Activated T-helper 1 cell treated with anti-CD3 and anti-CD28 coated beads, Interleukin-12 subunit alpha, Interleukin-12 subunit beta, Interleukin-2, Interleukin-4 antibody, amounts not matched to agents 30 ng/mL and 10 ng/mL and 1 ng/mL, durations not matched to agents 14 hours and 24 hours and 36 hours (primary cell): Measurements from ENCODE around the gene MAGOH. TPM values are rescaled to one million over a fixed set of nuclear protein-coding genes. Genes with fewer than 3 reads are reported as not detected.
"Not testable (repeated sequence)": the region's sequence is repeated elsewhere in the genome, so short reads cannot be mapped to it uniquely, and the experiment has no call there.

ENCODE experiments used
- DNase-seq: peaks from one replicate; pipeline ENCODE4 v3.0.0; 2021; ENCODE audit warnings: low spot score
- H3K27ac Mint-ChIP-seq: one replicate; pipeline ENCODE4 v1.8.0; 2021; ENCODE audit warnings: mild to moderate bottlenecking, mixed read lengths
- H3K27me3 Mint-ChIP-seq: one replicate; pipeline ENCODE4 v1.8.0; 2022; ENCODE audit warnings: mild to moderate bottlenecking, moderate library complexity, mixed read lengths; ENCODE audit not compliant: insufficient read depth
- H3K36me3 Mint-ChIP-seq: one replicate; pipeline ENCODE4 v1.8.0; 2021; ENCODE audit warnings: low read depth, mixed read lengths
- H3K4me1 Mint-ChIP-seq: one replicate; pipeline ENCODE4 v1.8.0; 2021; ENCODE audit warnings: low read depth, mixed read lengths
- H3K4me3 Mint-ChIP-seq: one replicate; pipeline ENCODE4 v1.8.0; 2021; ENCODE audit warnings: mild to moderate bottlenecking, moderate library complexity, mixed read lengths
- H3K9me3 Mint-ChIP-seq: one replicate; pipeline ENCODE4 v1.8.0; 2021; ENCODE audit warnings: mixed read lengths
- intact Hi-C: fragments of 100-400 bp; cut with micrococcal nuclease; formaldehyde crosslinking; loops from one replicate; pipeline ENCODE4 v1.15.1; 2024
- total RNA-seq: library from RNA; stranded (reverse); gene quantifications from 2 replicates; pipeline ENCODE4 v1.2.3, GENCODE V29; 2022

MAGOH gene
- total RNA-seq, 1 donor from 2014 or later = 104 TPM

DNA sequence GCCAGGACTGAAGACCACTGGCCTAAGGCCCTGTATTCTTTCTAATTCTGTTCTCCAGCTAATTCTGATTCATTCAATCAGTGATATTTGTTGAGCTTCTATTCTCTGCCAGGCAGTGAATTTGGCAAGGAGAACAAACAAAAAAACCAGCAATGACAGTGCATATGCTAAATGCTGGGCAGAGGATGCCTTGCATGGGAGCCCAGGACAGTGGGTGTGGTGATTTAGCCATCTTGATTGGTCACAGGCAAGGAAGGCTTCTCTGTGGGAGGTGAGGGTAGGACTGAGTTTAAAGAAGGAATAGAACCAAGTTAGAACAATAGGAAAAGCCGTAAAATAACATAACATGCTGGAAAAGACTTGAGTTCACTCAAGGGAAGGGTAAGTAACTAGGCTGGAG lies 50.9 kb downstream of the MAGOH start:
- H3K4me1 Mint-ChIP-seq = no peaks in the 10 kb centered on the region
- no peak overlapping the region for H3K4me3 Mint-ChIP-seq
- no peaks in the 10 kb centered on the region for H3K9me3 Mint-ChIP-seq
- intact Hi-C loops = loop anchor here (10.0 kb wide), 1 partner anchor 123 kb away; the partner anchor contains the start of gene PODN
- H3K36me3 Mint-ChIP-seq = no peaks in the 10 kb centered on the region
- DNase-seq = no peak
- peaks cover 6% of the 10 kb centered on the region for H3K27me3 Mint-ChIP-seq
- H3K27ac Mint-ChIP-seq = no peak overlapping the region

- Mint-ChIP-seq H3K36me3 (no peaks in the 10 kb centered on the region), H3K9me3 (no peaks in the 10 kb centered on the region), H3K27ac (no peak overlapping the region), H3K4me3 (no peak overlapping the region), H3K27me3 (peaks cover 6% of the 10 kb centered on the region), H3K4me1 (no peaks in the 10 kb centered on the region)
- no peak for DNase-seq
- intact Hi-C loops = loop anchor here (10.0 kb wide), 1 partner anchor 122 kb away; the partner anchor contains the start of gene PODN
These were observed 51.8 kb downstream of the MAGOH start for GRCh38 chr1:53186533-53186932.

DNA sequence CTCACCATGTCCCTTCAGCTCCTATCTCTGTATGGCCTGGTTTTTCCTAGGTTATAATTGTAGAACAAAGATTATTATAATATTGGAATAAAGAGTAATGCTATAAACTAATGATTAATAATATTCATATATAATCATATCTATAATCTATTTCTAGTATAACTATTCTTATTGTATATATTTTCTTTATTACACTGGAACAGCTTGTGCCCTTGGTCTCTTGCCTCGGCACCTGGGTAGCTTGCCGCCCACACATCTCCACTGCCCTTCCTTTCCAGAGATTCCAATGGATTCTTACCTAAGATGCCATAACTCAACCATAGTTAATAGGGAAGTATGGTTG lies 52.4 kb downstream of the MAGOH start:
- H3K27me3 Mint-ChIP-seq, H3K27ac Mint-ChIP-seq, H3K4me3 Mint-ChIP-seq, DNase-seq, H3K9me3 Mint-ChIP-seq, H3K36me3 Mint-ChIP-seq, H3K4me1 Mint-ChIP-seq: not testable (repeated sequence)
- intact Hi-C loops = loop anchor here (10.0 kb wide), 1 partner anchor 121 kb away; the partner anchor contains the start of gene PODN

DNA sequence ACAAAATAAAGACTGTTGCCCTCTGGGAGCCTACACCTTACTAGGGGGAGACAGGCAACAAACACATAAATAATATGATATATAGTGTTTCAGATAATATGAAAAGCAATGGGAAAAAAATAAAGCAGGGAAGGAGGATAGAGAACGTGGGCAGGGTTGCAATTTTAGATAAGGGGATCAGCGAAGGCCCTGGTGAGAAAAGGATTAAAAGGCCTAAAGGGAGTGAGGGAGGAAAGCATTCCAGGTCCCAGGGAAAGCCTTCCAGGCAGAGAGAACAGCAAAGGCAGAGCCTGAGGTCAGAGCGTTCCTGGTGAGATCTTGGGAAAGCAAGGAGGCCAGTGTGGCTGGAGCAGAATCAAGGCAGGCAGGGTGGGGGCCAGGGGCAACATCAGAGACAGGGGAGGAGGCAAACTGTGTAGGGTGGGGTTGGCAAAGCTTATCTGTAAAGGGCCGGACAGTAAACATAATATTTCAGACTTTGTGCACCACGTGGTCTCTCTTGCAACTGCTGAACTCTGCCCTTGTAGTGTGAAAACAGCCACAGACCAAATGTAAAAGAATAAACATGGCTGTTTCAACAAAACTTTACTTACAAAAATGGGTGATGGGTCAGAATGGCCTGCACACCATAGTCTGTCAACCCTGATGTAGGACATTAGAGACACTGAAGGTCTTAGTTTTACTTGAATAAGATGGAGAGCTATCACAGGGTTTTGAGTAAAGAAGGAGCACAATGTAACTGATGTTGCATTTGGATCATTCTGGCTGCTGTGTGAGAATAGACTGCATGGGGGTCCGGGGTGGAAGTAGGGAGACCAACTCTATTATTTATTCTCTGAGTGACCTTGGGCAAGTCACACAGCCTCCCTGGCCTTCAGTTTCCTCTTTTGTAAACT lies 55.0 kb downstream of the MAGOH start:
- DNase-seq = no peak
- no peaks in the 10 kb centered on the region for H3K36me3 Mint-ChIP-seq
- H3K4me1 Mint-ChIP-seq = no peaks in the 10 kb centered on the region
- no peaks in the 10 kb centered on the region for H3K9me3 Mint-ChIP-seq
- H3K27ac Mint-ChIP-seq = no peak overlapping the region
- intact Hi-C loops = loop anchor here (5.0 to 10.0 kb wide), 2 partner anchors 119 to 261 kb away; partner anchors contain the start of genes ECHDC2 and PODN
- no peak overlapping the region for H3K4me3 Mint-ChIP-seq
- peaks cover 10% of the 10 kb centered on the region for H3K27me3 Mint-ChIP-seq

DNA sequence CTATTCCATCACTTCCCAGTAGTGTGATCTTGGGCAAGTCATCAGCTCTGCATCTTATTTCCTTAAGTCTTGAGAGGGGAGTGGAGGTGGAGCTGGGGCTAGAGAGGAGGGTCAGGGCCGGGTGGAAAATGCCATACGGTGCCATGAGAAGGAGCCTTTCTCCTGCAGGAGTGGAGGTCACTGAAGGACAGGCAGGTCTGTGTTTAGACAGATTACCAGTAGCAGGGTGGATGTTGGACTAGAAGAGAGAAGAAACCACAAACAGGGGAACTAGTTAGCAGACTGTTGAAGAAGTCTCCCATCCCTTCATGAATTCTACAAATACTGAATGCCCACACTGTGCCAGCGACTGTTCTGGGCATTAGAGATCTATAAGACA lies 55.6 kb downstream of the MAGOH start:
- peaks cover 12% of the 10 kb centered on the region for H3K27me3 Mint-ChIP-seq
- DNase-seq = no peak
- H3K4me3 Mint-ChIP-seq = no peak overlapping the region
- H3K9me3 Mint-ChIP-seq = no peaks in the 10 kb centered on the region
- intact Hi-C loops = loop anchor here (1.0 to 10.0 kb wide), 4 partner anchors 118 to 481 kb away; partner anchors contain the start of genes ECHDC2 and PODN
- no peaks in the 10 kb centered on the region for H3K4me1 Mint-ChIP-seq
- H3K36me3 Mint-ChIP-seq = no peaks in the 10 kb centered on the region
- no peak overlapping the region for H3K27ac Mint-ChIP-seq

DNA sequence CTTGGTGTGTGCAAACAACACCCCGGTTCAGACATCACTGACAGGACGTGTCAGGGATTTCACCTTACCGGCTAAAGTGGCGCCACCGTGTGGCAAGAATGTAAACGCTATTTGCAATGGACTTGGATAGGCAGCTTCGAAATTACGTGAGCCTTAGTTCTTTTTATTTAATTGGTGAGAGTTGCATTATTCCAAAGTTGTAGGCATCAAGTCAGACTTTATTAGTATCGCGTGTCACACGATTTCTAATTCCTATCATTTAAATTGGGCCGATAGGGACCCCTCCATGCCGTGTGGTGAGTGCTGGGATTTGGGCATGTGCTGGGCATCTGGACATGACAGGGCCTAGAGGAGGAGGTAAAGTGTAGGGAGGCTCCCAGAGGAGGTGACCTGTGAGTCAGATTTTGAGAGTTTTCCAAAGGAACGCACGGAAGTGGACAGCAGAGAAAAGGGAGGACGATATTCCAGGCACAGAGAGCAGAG lies 56.2 kb downstream of the MAGOH start:
- Mint-ChIP-seq H3K36me3 (no peaks in the 10 kb centered on the region), H3K4me3 (no peak overlapping the region), H3K9me3 (no peaks in the 10 kb centered on the region), H3K4me1 (no peaks in the 10 kb centered on the region), H3K27ac (no peak overlapping the region), H3K27me3 (peaks cover 8% of the 10 kb centered on the region)
- intact Hi-C loops = loop anchor here (1.0 to 10.0 kb wide), 4 partner anchors 117 to 481 kb away; partner anchors contain the start of genes ECHDC2 and PODN
- peak; percentile 63 for DNase-seq

GRCh38 chr1:53180951-53181350 lies 57.4 kb downstream of the MAGOH start:
- H3K4me1 Mint-ChIP-seq = no peaks in the 10 kb centered on the region
- intact Hi-C loops = loop anchor here (5.0 to 10.0 kb wide), 2 partner anchors 116 to 259 kb away; partner anchors contain the start of genes ECHDC2 and PODN
- H3K4me3 Mint-ChIP-seq = no peak overlapping the region
- H3K27ac Mint-ChIP-seq = no peak overlapping the region
- no peaks in the 10 kb centered on the region for H3K36me3 Mint-ChIP-seq
- H3K9me3 Mint-ChIP-seq = no peaks in the 10 kb centered on the region
- DNase-seq = no peak
- peaks cover 10% of the 10 kb centered on the region for H3K27me3 Mint-ChIP-seq

DNA sequence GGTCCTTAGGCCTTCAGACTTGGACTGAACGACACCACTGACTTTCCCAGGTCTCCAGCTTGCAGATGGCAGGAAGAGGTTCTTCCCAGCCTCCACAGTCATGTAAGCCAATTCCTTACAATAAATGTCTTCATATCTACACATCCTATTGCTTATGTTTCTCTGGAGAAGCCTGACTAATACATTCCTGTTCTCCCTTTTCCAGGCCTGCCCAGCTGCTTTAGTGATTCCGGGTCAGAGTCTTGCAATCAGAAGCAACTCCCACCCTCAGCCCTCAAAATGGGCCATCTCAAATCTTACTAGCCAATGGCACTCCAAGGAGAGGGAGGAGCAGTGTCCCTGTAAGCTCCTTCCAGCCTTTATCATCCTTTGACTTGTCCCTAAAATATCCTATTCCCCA lies 58.1 kb downstream of the MAGOH start:
- H3K27ac Mint-ChIP-seq = no peak overlapping the region
- no peaks in the 10 kb centered on the region for H3K4me1 Mint-ChIP-seq
- intact Hi-C loops = loop anchor here (5.0 to 10.0 kb wide), 2 partner anchors 115 to 258 kb away; partner anchors contain the start of genes ECHDC2 and PODN
- H3K36me3 Mint-ChIP-seq = no peaks in the 10 kb centered on the region
- DNase-seq = no peak
- H3K27me3 Mint-ChIP-seq = peaks cover 10% of the 10 kb centered on the region
- no peaks in the 10 kb centered on the region for H3K9me3 Mint-ChIP-seq
- no peak overlapping the region for H3K4me3 Mint-ChIP-seq

Other genes with a start within 250 kb of the MAGOH start
- not detected in 2 replicates for gene PODN, start 176.3 kb downstream of the MAGOH start, total RNA-seq
- gene SLC1A7, start 95.9 kb downstream of the MAGOH start, total RNA-seq = not detected in 2 replicates
- gene CPT2, start 41.7 kb downstream of the MAGOH start, total RNA-seq = 18.5 and 19.4 TPM in 2 replicates
- 43.6 and 45.2 TPM in 2 replicates for gene CZIB, start 17.9 kb downstream of the MAGOH start, total RNA-seq
- gene LRP8, start 89.6 kb upstream of the MAGOH start, total RNA-seq = 78.8 and 87.4 TPM in 2 replicates
- gene DMRTB1, start 220.9 kb upstream of the MAGOH start, total RNA-seq = not detected in 2 replicates